AG04450 (cell line): ENCODE data around the gene INO80C. TPM values are rescaled to one million over a fixed set of nuclear protein-coding genes. Genes with fewer than 3 reads are reported as not detected.

Experiments
- CTCF ChIA-PET: fragments of 300-600, 350-600 bp; formaldehyde crosslinking; extraction: SDS; loops from one replicate; lab custom pipeline; 2022; ENCODE audit warnings: antibody characterized with exemption, inconsistent platforms; lab: Charles Lee
- POLR2A ChIA-PET: fragments of 350-600 bp; formaldehyde crosslinking; extraction: SDS; loops from one replicate; lab custom pipeline; 2021; ENCODE audit warnings: antibody characterized with exemption, inconsistent platforms; lab: Yijun Ruan, JAX
- DNase-seq: peaks from one replicate; pipeline ENCODE4 v3.0.0-alpha.2; 2011; ENCODE audit warnings: low read depth, low spot score
- H3K27ac ChIP-seq: one replicate; pipeline ENCODE4 v1.5.1; 2012; ENCODE audit warnings: low read depth, low read length, control low read depth
- H3K27me3 ChIP-seq: one replicate; pipeline ENCODE4 v1.6.0; 2012; ENCODE audit warnings: low read length; ENCODE audit not compliant: control insufficient read depth, insufficient read depth
- H3K4me3 ChIP-seq: 2 replicates; pipeline ENCODE4 v1.5.1; 2011; ENCODE audit warnings: mild to moderate bottlenecking, low read depth, low read length, control low read depth
- H3K9me3 ChIP-seq: 2 replicates; pipeline ENCODE4 v1.5.1; 2012; ENCODE audit warnings: low read length; ENCODE audit not compliant: control insufficient read depth, insufficient read depth
- CTCF ChIP-seq: IDR thresholded peaks from 2 replicates; pipeline ENCODE4 v1.5.1; 2011; ENCODE audit warnings: low read depth, low read length, control low read depth, inconsistent platforms
- polyA plus RNA-seq: library from polyadenylated mRNA; depleted of rRNA; stranded (reverse); fragments of >200 nt; gene quantifications from 2 replicates; pipeline ENCODE4 v1.2.3, GENCODE V29; 2011

Gene INO80C
- polyA plus RNA-seq, 1 experiment: 13.2 TPM

GRCh38 chr18:35533916-35534405 is 36.2 kb upstream of the INO80C start:
- TF ChIP-seq CTCF: no peak
- ChIA-PET CTCF (no interaction called here), POLR2A (no interaction called here)
- H3K27ac ChIP-seq: no peak overlapping the region
- no peak overlapping the region for H3K4me3 ChIP-seq
- no peak for DNase-seq
- no peaks in the 10 kb centered on the region for H3K27me3 ChIP-seq
- no peaks in the 10 kb centered on the region; the same call in 1 of the 2 replicates for H3K9me3 ChIP-seq

- TF ChIP-seq CTCF: no peak
- Histone ChIP-seq H3K9me3 (no peaks in the 10 kb centered on the region), H3K27ac (no peak overlapping the region), H3K4me3 (no peak overlapping the region), H3K27me3 (no peaks in the 10 kb centered on the region)
- DNase-seq: no peak
- CTCF ChIA-PET: no interaction called here
- POLR2A ChIA-PET: no interaction called here
These were observed 31.1 kb upstream of the INO80C start for GRCh38 chr18:35528749-35529274.

- Histone ChIP-seq H3K27ac (no peak overlapping the region), H3K9me3 (no peaks in the 10 kb centered on the region), H3K4me3 (no peak overlapping the region), H3K27me3 (no peaks in the 10 kb centered on the region)
- no peak for DNase-seq
- no peak for TF ChIP-seq CTCF
- ChIA-PET POLR2A (interaction anchor here (0.7 kb wide), 1 partner anchor 13 kb away, joined by 9 read pairs; no protein-coding TSS in a partner anchor), CTCF (no interaction called here)
These were observed 28.8 kb upstream of the INO80C start for GRCh38 chr18:35526495-35527059.

GRCh38 chr18:35525795-35526494 is 28.2 kb upstream of the INO80C start:
- H3K4me3 ChIP-seq: no peak overlapping the region
- no peaks in the 10 kb centered on the region for H3K27me3 ChIP-seq
- TF ChIP-seq CTCF: no peak
- H3K9me3 ChIP-seq: no peaks in the 10 kb centered on the region
- no peak overlapping the region for H3K27ac ChIP-seq
- ChIA-PET POLR2A (interaction anchor here (0.5 to 0.7 kb wide), 2 partner anchors 12 to 280 kb away, joined by 7 to 9 read pairs; no protein-coding TSS in a partner anchor), CTCF (no interaction called here)
- DNase-seq: no peak

- Histone ChIP-seq H3K27me3 (no peaks in the 10 kb centered on the region), H3K4me3 (no peak overlapping the region), H3K27ac (no peak overlapping the region), H3K9me3 (no peaks in the 10 kb centered on the region)
- ChIA-PET POLR2A (no interaction called here), CTCF (no interaction called here)
- TF ChIP-seq CTCF: no peak
- no peak for DNase-seq
These were observed 26.5 kb upstream of the INO80C start for GRCh38 chr18:35524226-35524625.
